DMS153 treated with DMSO at 0.1 percent for 48 hours (cell line): Measurements from ENCODE around the gene SRGAP3.

Experiments used
- DNase-seq: peaks from one replicate; lab custom pipeline; 2025; ENCODE audit not compliant: unreplicated experiment; lab: John Stamatoyannopoulos, UW

Gene SRGAP3

GRCh38 chr3:9121366-9122001, 128.0 kb downstream of the SRGAP3 start:
- no peak for DNase-seq

DNA sequence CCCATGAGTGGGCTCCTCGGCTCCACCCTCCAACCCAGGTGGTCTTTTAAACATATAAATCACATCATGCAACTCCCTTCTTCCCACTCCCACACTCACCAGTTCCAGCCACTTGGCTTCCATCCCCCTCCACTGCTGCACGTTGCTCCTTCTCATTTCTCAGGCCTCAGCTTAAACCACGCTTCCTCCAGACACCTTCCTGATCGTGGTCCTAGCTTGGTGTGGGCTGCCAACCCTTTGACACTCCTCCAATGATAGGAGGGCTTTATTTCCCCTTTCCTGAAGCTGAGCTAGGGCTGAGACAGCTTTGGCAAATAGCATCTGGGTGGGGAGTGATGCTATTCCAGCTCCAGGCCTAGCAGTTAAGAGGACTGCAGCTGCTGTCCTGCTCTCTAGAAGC, 130.1 kb downstream of the SRGAP3 start:
- no peak for DNase-seq

GRCh38 chr3:9118222-9118621, 131.2 kb downstream of the SRGAP3 start:
- no peak for DNase-seq

DNA sequence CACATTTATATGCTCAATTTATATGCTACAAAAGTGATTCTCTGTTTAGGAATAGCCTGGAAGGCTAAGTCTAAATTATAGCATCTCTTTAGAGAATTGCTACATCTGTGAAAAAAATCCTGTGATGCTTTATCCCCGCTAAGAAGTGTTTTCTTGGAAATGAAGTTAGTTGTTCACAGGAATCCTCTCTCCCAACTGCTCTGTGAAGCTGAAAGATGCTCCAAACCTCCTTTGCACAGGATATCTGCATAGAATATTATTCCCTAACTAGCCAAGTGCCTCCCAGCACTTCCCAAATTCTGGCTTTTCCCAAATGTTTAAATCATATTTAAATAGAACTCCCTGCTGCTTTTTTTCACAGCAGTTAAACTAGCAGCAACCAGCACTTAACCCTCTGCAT, 132.2 kb downstream of the SRGAP3 start:
- no peak for DNase-seq

DNA sequence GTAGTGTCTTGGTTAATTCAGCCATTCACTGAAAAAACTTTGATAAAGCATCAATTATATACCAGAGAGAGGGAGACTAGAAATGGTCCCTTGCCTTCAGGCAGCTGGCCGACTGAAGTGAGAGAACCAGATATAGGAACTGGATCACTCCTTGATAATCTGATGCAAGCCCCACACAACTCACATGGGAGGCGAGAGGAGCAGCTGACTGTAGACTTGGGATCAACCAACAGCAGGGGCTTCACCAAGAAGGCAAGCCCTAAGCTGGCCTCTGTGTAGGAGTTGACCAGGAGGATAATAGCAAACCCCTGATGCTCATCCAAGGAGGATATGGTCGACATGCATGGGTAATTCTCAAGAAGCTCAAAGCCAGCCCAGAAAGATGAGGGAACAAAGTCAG, 133.1 kb downstream of the SRGAP3 start:
- no peak for DNase-seq

DNA sequence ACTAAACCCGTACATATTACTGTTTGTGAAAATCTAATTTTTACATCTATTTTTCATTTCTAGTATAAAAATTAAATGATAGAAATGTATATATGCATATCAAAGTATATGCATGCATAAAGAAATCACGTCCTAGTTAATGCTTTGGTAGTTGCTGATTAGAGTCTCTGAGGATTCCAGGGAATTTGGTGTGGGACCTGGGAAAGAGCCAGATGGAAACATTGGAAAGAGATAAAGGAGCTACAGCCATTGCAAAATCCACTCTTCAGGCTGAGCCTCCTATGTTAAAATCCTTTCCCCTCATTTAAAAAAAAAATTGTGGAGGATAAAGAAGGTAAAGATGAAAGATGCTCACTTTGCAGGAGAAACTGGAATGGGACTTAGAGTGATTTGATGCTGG, 134.1 kb downstream of the SRGAP3 start:
- DNase-seq = no peak

DNA sequence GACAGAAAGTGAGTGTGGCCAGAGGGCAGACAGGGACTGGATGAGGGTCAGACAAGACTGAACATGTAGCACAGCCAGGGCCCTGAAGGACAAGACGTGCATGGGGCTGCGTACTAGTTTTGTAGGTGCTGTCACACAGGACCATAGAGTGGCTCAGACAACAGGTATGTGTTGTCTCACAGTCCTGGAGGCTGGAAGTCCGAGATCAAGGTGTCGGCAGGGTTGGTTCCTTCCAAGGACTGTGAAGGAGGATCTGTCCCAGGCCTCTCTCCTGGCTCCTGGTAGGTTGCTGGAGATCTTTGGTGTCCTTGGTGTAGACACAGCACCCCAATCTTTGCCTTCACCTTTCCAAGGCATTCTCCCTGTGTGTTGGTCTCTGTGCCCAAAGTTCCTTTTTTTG, 136.4 kb downstream of the SRGAP3 start:
- no peak for DNase-seq

GRCh38 chr3:9111866-9112265, 137.6 kb downstream of the SRGAP3 start:
- DNase-seq = no peak

DNA sequence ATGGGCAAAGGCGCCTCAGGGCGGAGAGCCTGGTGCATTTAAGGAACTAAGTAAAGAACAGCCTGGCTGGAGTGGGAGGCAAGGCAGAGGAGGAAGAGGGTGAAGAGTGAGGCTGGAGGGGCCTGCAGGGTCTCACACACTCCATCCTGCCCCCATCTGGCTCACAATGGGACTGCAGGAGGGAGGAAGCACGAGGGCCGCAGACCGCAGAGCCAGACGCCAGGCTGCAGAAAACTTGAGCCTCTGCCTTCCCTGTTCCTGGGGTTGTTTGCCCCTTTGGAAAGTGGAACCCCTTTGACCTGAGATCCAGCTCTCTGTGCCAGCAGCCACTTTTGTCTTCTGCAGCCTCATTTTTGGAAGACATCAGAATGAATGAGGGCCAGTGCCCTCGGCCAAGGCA, 138.0 kb downstream of the SRGAP3 start:
- DNase-seq = no peak

GRCh38 chr3:9110802-9111201, 138.6 kb downstream of the SRGAP3 start:
- no peak for DNase-seq

DNA sequence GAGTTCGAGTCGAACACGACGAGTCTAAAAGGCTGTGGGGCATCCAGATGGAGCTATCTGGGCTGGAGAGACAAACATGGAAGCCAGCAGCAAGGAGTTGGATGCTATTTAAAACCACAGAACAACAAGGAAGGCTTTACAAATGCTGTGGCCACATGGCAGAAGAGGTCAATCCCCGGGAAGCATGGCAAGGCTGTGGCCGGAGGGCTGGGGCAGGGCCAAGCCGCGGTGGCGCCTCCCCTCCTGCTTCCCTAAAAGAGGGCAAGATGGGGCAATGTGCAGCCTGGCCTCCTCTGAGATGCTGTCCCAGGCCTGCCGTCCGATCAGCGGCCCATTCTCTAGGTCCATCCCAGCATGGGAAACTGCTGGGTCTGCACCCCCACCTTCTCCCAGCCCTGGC, 139.1 kb downstream of the SRGAP3 start:
- DNase-seq = no peak

- DNase-seq = no peak
Measured at GRCh38 chr3:9109568-9109914, 139.9 kb downstream of the SRGAP3 start.

GRCh38 chr3:9108876-9109567, 140.4 kb downstream of the SRGAP3 start:
- no peak for DNase-seq

DNA sequence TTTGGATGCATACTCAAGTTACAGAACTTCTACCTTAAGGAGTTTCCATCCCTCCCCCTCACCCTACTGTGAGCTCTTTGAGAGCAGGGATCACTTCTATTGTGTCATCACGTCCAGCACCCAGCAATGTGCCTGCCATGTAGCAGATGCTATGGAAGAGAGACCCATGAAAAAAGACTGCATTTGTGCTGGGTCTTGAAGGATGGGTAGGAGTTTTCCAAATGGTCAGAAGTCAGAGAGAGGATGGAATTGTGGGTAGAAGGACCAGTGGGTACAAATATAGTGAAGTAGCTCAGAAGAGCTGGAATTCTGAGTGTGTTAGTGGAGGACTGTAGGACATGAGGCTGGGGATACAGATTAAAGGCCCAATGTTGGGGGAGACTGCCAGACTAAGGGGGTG, 141.7 kb downstream of the SRGAP3 start:
- DNase-seq = no peak

- DNase-seq = no peak
Measured at GRCh38 chr3:9105421-9105820, 144.0 kb downstream of the SRGAP3 start.

- DNase-seq = no peak
Measured at GRCh38 chr3:9104121-9104520, 145.3 kb downstream of the SRGAP3 start.

GRCh38 chr3:9102240-9102981, 147.0 kb downstream of the SRGAP3 start:
- no peak for DNase-seq

DNA sequence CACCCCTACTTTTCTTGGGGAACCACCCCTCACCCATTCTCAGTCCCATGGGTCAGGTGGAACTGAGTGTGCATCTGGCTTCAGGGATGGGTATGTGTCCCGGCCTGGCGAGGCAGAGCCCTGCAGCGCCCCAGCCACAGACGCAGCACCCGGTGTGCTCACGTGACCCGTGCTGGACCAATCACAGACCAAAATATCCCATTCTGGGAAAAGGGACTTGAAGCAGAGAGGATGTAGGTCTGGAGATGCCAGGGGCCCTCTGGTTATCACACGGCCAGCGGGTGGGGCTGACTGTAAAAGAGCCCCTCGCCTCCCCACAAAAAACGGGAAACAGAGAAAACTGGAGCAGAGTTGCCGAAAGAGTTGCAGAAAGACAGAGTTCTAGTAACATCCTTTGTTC, 148.2 kb downstream of the SRGAP3 start:
- DNase-seq = no peak

DNA sequence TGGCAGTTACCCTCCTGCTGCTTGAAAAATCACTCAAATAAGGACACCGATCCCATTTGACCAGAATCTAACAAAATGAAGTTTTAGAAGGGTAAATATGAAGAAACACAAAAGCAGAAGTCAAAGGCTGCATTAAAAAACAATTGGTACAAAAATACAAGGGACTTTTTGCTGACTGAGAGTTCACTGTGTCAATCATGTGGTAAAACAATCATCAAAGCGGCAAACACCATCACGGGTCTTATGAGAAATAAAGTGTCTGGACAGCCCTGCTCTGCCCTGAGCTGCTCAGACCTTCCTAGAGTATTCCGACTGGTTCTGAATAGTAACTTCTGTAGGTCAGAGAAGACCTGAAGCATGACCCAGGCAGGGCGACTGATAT, 148.9 kb downstream of the SRGAP3 start:
- no peak for DNase-seq

DNA sequence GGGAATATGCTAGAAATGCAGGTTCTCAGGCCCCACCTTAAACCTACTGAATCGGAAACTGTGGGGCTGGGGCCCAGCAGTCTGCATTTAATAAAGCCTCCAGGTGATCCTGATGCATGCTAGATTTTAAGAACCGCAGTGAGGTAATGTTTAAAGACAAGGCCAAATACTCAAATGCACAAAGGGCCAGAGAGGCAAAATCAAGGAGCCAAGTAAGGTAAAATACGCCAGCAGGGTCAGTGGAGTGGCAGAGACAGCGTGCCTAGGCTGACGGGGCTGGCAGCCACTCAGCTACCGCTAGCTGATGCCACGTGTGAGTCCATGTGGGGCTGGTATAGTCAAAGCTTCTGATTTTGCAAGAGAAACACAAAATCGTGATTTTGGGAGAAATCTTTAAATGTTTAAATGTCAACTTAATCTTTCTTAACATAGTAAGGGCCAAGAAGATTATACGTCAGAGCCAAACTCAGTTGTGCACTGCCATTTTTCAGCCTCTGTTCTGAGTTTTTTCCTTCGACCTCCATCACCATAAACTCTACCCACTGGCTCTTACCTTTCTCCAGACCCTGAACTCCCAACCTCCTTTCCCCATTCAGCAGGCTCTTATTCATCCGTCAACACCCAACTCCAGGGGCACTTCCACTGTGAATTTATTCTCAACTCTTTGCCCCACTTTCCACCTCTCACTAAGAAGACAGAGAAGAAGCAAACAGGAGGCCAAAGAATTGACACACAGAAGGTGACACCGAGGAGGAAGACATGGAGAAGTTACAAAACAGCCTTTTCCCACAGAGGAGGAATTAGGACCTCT, 149.5 kb downstream of the SRGAP3 start:
- no peak for DNase-seq
